ENCODE results near the gene PM20D2. TPM values are rescaled to one million over a fixed set of nuclear protein-coding genes. Genes with fewer than 3 reads are reported as not detected.

Gene PM20D2
- total RNA-seq, 2 experiments from 2014 or later: 5.2 to 5.3 TPM

DNA sequence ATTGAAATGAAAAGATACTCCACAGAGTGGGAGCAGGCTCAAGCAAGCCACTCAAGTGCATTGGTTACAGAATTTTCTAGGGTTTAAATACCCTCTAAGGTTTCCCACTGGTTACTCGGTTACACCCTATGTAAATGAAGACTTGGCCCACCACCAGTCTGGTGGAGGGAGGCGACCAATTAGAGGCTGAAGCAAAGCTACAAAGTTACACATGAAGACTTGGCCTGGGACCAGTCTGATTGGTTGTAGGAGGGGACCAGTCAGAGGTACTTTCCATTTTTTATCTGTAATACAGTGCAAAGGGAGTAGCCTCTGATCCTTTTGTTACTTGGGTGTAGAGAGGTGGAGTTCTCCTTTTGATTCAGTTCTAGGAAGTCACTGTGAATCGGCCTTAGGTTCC lies 35.6 kb upstream of the PM20D2 start:
- CTCF ChIA-PET: no interaction called here
- H3K4me3 Mint-ChIP-seq: no peak overlapping the region
- H3K27me3 ChIP-seq (ENCODE audit: control insufficient read depth in 1 of 2, insufficient read depth in 2 of 2, low read length in 2 of 2): no peaks in the 10 kb centered on the region
- H3K27ac Mint-ChIP-seq: no peak overlapping the region
- no peaks in the 10 kb centered on the region for H3K4me1 ChIP-seq (ENCODE audit: insufficient read depth, low read length)
- no peaks in the 10 kb centered on the region for H3K36me3 Mint-ChIP-seq (ENCODE audit: low read depth)
- no peak overlapping the region for H3K27ac ChIP-seq (ENCODE audit: low read depth in 1 of 2, low read length in 2 of 2)
- TF ChIP-seq, protein P1, sequence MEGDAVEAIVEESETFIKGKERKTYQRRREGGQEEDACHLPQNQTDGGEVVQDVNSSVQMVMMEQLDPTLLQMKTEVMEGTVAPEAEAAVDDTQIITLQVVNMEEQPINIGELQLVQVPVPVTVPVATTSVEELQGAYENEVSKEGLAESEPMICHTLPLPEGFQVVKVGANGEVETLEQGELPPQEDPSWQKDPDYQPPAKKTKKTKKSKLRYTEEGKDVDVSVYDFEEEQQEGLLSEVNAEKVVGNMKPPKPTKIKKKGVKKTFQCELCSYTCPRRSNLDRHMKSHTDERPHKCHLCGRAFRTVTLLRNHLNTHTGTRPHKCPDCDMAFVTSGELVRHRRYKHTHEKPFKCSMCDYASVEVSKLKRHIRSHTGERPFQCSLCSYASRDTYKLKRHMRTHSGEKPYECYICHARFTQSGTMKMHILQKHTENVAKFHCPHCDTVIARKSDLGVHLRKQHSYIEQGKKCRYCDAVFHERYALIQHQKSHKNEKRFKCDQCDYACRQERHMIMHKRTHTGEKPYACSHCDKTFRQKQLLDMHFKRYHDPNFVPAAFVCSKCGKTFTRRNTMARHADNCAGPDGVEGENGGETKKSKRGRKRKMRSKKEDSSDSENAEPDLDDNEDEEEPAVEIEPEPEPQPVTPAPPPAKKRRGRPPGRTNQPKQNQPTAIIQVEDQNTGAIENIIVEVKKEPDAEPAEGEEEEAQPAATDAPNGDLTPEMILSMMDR (IDR thresholded peaks at IDR 0.05): no peak
- no peaks in the 10 kb centered on the region for H3K9me3 Mint-ChIP-seq
- DNase-seq (no peak), ATAC-seq (ENCODE audit: poor library complexity) (no peak)
- no peaks in the 10 kb centered on the region for H3K4me1 Mint-ChIP-seq (ENCODE audit: low read depth)
- no peaks in the 10 kb centered on the region for H3K36me3 ChIP-seq (ENCODE audit: insufficient read depth, low read length)
- no peak overlapping the region for H3K4me3 ChIP-seq (ENCODE audit: low read length)
- H3K9me3 ChIP-seq (ENCODE audit: control insufficient read depth in 1 of 2, insufficient read depth in 1 of 2, low read length in 2 of 2): no peaks in the 10 kb centered on the region
- POLR2A ChIA-PET: interaction anchor here (0.6 kb wide), 1 partner anchor 127 kb away, joined by 3 read pairs; no protein-coding TSS in a partner anchor
- intact Hi-C loops (cut with DNase I, micrococcal nuclease): no loop called here
- H3K27me3 Mint-ChIP-seq: peaks cover 4% of the 10 kb centered on the region

DNA sequence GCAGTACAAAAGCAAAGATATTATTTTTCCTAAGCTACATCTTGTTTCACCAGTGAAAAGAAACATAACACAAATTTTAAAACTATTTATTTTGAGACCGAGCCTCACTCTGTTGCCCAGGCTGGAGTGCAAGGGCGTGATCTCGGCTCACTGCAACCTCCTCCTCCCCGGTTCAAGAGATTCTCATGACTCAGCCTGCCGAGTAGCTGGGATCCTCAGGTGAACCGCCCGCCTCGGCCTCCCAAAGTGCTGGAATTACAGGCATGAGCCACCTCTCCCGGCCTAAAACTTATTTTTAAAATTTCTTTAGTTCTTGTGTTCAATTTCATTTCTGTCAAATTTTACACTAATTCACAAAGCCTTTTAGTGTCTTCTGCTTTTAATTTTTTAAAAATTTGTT lies 33.9 kb upstream of the PM20D2 start:
- Histone ChIP-seq H3K9me3 (ENCODE audit: control insufficient read depth in 1 of 2, insufficient read depth in 1 of 2, low read length in 2 of 2) (no peaks in the 10 kb centered on the region), H3K4me3 (ENCODE audit: low read length) (no peak overlapping the region), H3K27ac (ENCODE audit: low read depth in 1 of 2, low read length in 2 of 2) (no peak overlapping the region), H3K4me1 (ENCODE audit: insufficient read depth, low read length) (peaks cover 2% of the 10 kb centered on the region), H3K36me3 (ENCODE audit: insufficient read depth, low read length) (no peaks in the 10 kb centered on the region), H3K27me3 (ENCODE audit: control insufficient read depth in 1 of 2, insufficient read depth in 2 of 2, low read length in 2 of 2) (peaks cover 2 to 5% of the 10 kb centered on the region in 2 experiments)
- intact Hi-C loops (cut with DNase I, micrococcal nuclease): no loop called here
- no peak for ATAC-seq (ENCODE audit: poor library complexity)
- H3K27me3 Mint-ChIP-seq: peaks cover 15% of the 10 kb centered on the region
- DNase-seq: no peak
- H3K4me3 Mint-ChIP-seq: no peak overlapping the region
- CTCF ChIA-PET: no interaction called here
- TF ChIP-seq, protein P1 (IDR thresholded peaks at IDR 0.05): no peak
- H3K4me1 Mint-ChIP-seq (ENCODE audit: low read depth): peaks cover 4% of the 10 kb centered on the region
- no peak overlapping the region for H3K27ac Mint-ChIP-seq
- POLR2A ChIA-PET: no interaction called here
- no peaks in the 10 kb centered on the region for H3K9me3 Mint-ChIP-seq
- H3K36me3 Mint-ChIP-seq (ENCODE audit: low read depth): no peaks in the 10 kb centered on the region

DNA sequence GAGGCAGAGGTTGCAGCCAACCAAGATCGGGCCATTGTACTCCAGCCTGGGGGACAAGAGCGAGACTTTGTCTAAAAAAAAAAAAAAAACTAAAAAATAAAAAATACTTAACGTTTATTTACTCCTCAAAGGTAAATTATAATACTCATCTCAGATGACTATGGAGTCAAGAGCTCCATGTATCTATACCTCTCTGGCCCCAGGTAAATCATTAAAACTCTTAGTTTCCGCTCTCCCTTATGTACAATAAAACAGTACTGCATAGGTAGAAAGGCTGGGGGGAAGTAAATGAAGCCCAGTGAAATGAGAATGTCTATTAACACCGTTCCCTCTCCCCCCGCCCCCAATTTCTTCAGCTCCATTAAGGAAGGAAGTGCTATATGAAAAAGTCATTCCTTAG lies 29.2 kb upstream of the PM20D2 start:
- H3K4me3 Mint-ChIP-seq: peak overlapping the region; percentile 82
- peaks cover 8% of the 10 kb centered on the region for H3K4me1 Mint-ChIP-seq (ENCODE audit: low read depth)
- Histone ChIP-seq H3K4me1 (ENCODE audit: insufficient read depth, low read length) (peaks cover 11% of the 10 kb centered on the region), H3K4me3 (ENCODE audit: low read length) (no peak overlapping the region), H3K27ac (ENCODE audit: low read depth in 1 of 2, low read length in 2 of 2) (no peak overlapping the region), H3K36me3 (ENCODE audit: insufficient read depth, low read length) (no peaks in the 10 kb centered on the region), H3K9me3 (ENCODE audit: control insufficient read depth in 1 of 2, insufficient read depth in 1 of 2, low read length in 2 of 2) (no peaks in the 10 kb centered on the region), H3K27me3 (ENCODE audit: control insufficient read depth in 1 of 2, insufficient read depth in 2 of 2, low read length in 2 of 2) (peaks cover 4 to 5% of the 10 kb centered on the region in 2 experiments)
- no peaks in the 10 kb centered on the region for H3K36me3 Mint-ChIP-seq (ENCODE audit: low read depth)
- intact Hi-C loops (cut with DNase I, micrococcal nuclease): no loop called here
- H3K27ac Mint-ChIP-seq: no peak overlapping the region
- POLR2A ChIA-PET: interaction anchor here (0.6 to 3.6 kb wide), 4 partner anchors 28 to 36 kb away, joined by 4 to 50 read pairs (median 6); partner anchors contain the start of genes PM20D2 and PNRC1
- TF ChIP-seq, protein P1 (IDR thresholded peaks at IDR 0.05): no peak
- no peak for DNase-seq
- peaks cover 19% of the 10 kb centered on the region for H3K27me3 Mint-ChIP-seq
- CTCF ChIA-PET: interaction anchor here (0.7 kb wide), 1 partner anchor 1650 kb away, joined by 3 read pairs; no protein-coding TSS in a partner anchor
- ATAC-seq (ENCODE audit: poor library complexity): no peak
- no peaks in the 10 kb centered on the region for H3K9me3 Mint-ChIP-seq
